C4-2B (cell line): ENCODE results near the gene UBXN6.

Source experiments
- ZFX ChIP-seq: fragments of 450-650 bp; IDR thresholded peaks from 2 replicates; pipeline ENCODE4 v1.6.1; 2017
- TF ChIP-seq, protein P1 (sequence below): fragments of 450-650 bp; conservative IDR thresholded peaks from 2 replicates; pipeline ENCODE4 v1.5.1; 2017; ENCODE audit warnings: mild to moderate bottlenecking

DNA sequence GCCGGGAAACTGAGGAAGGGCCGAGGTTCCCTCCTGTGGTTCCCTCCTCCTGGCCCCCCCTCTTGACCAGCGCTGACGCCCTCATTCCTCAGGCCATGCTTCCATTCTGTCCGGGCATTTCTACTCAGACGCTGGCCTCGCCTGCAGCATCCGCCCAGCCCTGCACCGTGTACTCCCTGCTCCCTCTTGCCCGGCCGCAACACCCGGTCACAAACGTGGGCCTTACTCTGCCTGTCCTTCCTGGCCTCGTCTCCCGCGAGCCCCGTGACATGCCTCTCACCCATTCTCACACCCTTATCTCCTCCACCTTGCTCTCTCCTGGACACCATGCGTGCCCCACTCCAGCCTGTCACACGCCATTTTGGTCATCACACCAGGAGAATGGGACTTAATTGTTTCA lies 25.8 kb upstream of the UBXN6 start:
- TF ChIP-seq, protein P1, sequence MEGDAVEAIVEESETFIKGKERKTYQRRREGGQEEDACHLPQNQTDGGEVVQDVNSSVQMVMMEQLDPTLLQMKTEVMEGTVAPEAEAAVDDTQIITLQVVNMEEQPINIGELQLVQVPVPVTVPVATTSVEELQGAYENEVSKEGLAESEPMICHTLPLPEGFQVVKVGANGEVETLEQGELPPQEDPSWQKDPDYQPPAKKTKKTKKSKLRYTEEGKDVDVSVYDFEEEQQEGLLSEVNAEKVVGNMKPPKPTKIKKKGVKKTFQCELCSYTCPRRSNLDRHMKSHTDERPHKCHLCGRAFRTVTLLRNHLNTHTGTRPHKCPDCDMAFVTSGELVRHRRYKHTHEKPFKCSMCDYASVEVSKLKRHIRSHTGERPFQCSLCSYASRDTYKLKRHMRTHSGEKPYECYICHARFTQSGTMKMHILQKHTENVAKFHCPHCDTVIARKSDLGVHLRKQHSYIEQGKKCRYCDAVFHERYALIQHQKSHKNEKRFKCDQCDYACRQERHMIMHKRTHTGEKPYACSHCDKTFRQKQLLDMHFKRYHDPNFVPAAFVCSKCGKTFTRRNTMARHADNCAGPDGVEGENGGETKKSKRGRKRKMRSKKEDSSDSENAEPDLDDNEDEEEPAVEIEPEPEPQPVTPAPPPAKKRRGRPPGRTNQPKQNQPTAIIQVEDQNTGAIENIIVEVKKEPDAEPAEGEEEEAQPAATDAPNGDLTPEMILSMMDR: no peak
- TF ChIP-seq ZFX: no peak
